HG03196 (cell line): ENCODE results near the gene LMOD1.
A peak's percentile ranks its signal among the peaks of the same experiment; 100 is the strongest.
"Not testable (repeated sequence)": the region's sequence is repeated elsewhere in the genome, so short reads cannot be mapped to it uniquely, and the experiment has no call there.

Experiments used
- ATAC-seq: cut with Tn5 transposase; IDR thresholded peaks from one replicate; pipeline ENCODE4 v1.9.1; 2021; ENCODE audit not compliant: unreplicated experiment

The LMOD1 gene

GRCh38 chr1:201917362-201918033, 28.9 kb downstream of the LMOD1 start:
- ATAC-seq = no peak

DNA sequence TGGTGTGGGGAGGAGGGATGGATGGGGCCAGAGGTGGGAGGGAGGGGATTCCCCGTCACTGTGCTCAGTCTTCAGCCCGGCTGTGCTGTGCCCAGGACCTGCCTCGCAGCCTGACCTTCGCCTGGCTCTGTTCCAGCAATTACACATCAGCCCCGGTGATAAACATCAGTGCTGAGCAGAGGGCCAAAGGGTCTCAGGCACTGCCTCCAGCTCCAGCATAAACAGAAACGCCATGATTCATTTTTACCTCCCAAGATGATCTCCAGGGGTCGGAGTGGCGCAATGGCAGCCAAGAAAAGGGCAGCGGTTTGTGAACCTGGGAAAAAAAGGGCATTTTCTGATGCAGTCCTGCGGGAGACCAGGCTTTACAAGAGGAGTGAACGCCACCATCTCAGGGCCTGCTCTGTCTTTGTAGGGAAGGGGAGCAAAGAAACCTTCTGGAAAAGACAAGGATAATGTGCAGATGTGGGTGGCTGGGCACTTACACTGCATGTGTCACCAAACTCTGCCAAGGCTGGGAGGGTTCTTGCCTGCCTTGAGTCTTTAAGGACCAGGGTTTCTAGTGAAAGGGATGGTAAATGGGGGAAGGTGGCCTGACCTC, 29.6 kb downstream of the LMOD1 start:
- ATAC-seq = no peak

DNA sequence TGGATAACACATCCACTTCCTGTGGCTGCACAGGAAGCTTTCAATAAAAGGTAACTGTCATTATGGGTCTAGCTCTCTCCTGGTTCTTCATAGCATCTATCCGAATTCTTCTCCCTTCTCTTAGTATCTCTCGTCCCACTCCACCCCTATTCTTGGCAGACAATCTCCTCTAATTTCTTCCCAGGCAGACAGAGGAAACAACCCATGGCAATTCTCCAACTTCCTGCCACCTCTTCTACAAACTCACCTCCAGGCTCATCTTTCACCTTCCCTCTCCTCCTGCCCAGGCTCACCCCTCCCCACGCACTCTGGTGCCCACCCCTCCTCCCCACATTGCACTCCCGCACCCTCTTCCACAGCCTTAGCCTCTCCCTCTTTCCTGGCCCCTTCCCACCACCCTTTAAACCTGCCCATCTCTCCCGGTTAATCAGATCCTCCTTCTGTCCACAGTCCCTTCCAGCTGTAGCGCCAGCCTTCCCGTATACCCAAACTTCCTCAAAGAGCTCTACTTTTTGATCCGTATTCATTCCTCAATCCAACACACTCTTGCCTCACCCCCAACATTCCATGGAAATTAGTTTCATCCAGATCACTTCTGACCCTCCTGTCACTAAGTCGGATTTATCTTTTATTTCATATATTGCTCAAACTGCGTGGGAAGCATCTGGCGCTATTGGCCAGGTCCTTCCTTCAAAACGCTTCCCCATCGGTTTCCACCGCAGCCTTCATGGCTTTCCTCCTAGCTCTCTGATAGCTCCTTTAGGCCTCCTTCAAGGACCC, 31.7 kb downstream of the LMOD1 start:
- no peak for ATAC-seq

DNA sequence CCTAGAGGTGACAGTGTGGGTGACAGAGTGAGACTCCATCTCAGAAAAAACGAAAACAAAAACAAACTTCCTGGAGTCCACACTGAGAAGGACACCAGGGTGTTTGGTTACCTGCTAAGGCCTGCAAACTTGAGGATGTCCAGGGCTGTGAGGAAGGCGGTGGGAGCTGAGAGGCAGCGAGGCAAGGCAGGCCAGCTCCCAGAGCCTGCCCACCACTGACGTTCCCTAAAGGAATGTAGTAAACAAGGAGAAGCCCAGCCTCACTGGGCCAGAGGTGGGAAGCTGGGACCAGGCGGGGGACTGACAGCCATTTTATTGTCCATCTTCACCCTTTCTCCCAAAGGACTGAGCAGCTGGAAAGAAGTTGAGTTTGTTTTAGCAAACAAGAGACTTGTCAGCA, 33.5 kb downstream of the LMOD1 start:
- no peak for ATAC-seq

DNA sequence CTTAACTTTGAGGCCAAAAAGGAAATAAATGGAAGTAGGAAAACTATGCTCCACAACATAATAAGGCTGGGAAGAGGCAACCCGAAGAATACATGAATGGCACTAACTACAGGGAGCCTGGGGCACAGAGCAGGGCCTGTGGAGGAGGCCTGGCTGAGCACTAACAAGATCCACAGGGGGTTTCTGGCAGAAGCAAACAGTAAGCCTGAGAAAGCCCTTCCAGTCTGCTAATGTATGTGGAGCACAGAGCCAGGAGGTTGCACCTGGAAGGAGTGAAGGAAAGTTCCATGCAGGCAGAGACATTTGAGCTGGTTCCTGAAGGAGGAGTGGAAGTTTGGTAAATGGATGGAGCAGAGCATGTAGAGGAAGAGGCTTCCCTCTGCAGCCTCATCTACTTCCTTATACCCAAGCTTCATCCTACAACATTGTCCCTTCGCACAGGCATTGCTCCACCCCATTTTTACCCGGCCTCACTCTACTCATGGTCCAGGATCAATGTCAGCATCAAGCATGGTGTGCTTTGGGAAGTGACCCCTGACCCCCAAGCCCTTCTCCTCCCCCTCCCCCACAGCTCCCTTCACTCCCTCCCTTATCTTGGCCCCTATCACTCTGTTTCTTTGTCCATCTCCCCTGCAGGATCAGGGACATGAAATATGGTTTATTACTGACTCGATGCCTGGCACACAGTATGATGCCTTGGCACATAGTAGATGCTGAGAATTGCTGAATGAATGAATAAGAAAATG, 34.3 kb downstream of the LMOD1 start:
- no peak for ATAC-seq

- no peak for ATAC-seq
Measured at GRCh38 chr1:201907621-201908020, 38.7 kb downstream of the LMOD1 start.

- ATAC-seq = no peak
Measured at GRCh38 chr1:201906336-201906735, 40.0 kb downstream of the LMOD1 start.

DNA sequence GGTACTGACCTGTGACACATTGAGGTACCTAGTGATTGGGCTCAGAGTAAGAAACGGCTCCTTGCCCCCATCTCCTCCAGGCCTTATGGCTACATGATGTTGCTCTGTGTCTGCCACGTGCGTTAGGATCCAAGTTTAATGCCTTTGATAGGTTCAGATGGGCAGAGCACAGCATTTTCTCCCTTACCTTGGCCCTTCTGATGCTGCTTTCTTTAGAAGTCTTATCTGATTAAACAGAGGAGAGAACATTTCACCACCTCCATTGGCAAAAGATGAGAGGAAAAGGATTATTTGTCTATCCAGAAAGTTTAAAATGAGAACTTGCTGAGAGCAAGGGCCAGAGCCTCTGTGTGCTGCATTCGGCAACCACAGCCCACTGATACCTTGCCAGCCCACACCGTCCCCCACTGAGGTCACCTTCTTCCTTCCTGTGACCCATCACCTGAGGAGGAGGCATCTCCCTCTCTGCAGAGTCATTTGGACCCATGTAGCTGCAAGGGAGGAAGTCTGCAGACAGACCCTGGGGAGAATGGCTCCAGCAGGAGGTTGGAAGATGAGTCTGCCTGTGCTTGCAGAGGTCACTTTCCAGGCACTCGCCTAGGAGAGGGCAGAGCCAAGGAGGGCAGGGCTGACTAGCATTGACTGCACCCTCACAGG, 41.0 kb downstream of the LMOD1 start:
- ATAC-seq = no peak

DNA sequence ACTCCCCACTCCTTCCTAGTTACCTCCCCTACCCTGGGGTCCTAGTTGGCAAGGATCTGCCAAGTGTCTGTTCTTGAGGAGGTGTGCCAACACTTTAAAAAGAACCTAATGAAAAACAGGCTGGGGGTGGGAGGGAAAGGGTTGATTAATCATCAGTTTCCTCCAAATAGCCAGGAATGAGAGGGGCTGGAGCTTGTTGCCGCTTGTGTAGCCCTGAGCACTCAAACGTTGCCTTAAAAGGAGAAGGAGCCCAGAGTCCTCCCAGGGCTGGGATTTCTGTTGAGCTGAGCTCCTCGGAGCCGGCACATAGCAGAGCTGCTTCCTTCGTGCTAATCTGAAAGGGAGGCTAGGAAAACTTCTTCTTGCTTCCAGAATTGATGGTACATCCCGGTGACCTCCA, 41.8 kb downstream of the LMOD1 start:
- ATAC-seq = no peak

- no peak for ATAC-seq
Measured at GRCh38 chr1:201903135-201903534, 43.2 kb downstream of the LMOD1 start.

DNA sequence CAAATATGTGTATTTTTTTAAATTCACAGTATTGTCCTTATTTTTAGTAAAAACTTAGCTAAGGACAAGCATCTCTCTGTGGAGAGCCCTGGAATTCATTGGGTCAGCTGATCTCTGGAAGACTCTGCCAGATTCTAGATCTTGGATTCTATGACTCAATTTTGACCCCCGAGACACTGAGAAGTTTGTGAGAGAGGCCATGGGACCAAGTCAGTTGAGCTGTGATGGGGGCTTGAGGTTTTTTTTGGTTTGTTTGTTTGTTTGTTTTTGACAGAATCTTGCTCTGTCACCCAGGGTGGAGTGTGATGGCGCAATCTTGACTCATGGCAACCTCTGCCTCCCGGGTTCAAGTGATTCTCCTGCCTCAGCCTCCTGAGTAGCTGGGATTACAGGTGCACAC, 44.1 kb downstream of the LMOD1 start:
- ATAC-seq = no peak

DNA sequence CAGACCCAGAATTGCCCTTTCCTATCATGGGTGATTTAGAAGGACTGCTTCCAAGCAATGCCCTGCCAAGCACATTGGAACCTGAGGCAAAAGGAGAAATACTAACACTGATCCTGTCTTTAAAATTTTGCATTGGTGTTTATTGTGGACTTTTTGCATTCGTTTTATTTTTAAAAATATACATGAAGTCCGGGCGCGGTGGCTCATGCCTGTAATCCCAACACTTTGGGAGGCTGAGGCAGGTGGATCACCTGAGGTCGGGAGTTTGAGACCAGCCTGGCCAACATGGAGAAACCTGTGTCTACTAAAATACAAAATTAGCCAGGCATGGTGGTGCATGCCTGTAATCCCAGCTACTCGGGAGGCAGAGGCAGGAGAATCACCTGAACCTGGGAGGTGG, 45.3 kb downstream of the LMOD1 start:
- not testable (repeated sequence) for ATAC-seq

DNA sequence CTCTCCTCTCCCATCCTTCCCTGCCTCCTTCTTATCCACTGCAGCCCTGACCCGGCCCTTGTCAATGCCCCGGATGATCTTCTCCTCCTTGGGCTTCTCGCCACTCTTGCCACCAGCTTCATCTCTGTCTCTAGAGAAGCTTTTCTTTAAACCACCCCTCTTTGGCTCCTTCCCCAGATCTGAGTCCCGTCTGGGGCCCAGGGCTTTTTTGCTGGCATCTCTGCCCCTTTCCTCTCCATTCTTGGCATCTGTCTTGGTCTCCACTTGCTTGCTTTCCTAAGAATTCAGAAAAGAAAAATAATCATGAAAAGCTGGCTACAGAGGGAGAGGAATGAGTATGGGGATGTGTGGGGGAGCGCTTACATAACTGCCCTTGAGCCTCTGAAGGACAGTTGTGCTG, 45.9 kb downstream of the LMOD1 start:
- no peak for ATAC-seq

GRCh38 chr1:201899683-201900429, 46.5 kb downstream of the LMOD1 start:
- no peak for ATAC-seq

DNA sequence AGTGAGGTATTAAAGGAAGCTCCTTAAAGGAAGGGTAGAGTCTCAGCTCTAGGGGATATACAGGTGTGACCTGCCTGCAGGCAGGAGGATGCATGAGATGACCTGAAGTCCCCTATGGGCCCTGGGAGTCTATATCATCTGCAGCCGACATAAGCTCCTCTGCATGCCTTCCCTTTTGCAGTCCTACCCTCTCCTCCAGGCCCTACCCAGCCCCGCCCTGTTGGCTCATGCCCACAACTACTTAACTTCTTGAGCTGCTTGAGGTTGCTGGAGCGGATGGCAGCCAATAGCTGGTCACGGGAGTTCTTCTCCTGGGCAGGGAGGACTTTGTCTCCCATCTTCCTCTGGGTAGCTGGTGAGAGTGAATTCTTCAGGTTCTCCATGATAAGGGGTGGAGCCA, 47.4 kb downstream of the LMOD1 start:
- ATAC-seq = no peak

GRCh38 chr1:201898240-201898894, 48.0 kb downstream of the LMOD1 start:
- ATAC-seq = no peak

GRCh38 chr1:201896951-201897391, 49.4 kb downstream of the LMOD1 start:
- no peak for ATAC-seq

DNA sequence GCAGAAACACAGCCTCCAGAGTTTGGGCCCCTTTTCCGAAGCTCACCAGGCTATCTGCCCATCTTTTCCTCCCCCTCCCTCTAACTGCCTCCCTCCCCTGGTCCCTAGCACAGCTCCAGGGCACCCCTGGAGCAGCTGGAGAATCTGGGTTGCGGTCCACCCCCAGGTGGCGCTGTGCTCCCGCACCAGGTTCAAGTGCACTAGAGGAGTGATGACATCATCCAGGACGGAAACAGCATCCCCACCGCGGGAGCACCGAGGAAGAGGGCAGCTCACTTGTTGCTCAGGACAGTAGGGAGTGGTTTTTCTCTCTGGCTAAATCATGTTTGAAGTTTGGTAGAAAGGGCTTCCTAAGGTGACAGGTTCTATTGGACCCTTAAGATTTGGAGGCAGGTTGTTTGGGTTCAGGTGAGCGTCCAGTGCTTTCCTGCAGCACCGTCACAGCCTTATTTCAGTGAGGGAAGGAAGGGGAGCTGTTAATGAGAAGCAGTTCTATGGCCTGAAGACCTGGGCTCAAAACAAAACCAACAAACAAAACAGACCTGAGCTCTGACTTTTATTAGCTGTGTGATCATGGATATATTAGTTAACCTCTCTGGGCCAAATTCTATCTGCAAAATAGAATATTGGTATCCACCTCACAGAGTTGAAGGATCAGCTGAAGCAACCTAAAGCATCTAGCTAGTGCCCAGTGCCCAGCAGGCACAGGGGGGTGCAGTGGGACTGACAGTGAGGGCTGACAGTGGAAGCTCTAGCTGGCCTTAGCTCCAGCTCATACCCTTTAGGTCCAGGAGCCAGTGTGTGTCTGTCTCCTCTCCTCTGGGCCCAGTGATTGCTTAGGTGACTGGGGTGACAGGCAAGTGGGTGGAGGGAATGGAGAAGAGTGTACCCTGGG, 50.2 kb downstream of the LMOD1 start:
- peak; percentile 78 for ATAC-seq
